Esophagus squamous epithelium (tissue), 5 donors: ENCODE results near the gene LINS1. TPM values are rescaled to one million over a fixed set of nuclear protein-coding genes. Genes with fewer than 3 reads are reported as not detected.
A peak's percentile ranks its signal among the peaks of the same experiment; 100 is the strongest.

Experiments used
- DNase-seq: peaks from one replicate; lab custom pipeline; 2025; lab: John Stamatoyannopoulos, UW
- H3K27ac ChIP-seq, 4 donors: fragments of 200-600 bp; sonication (generic); one replicate each; pipeline ENCODE4 v1.5.1; 2016 to 2019; ENCODE audit warnings: mild to moderate bottlenecking in 1 of 4
- H3K27me3 ChIP-seq, 4 donors: fragments of 200-600 bp; sonication (generic); 1 replicate in 3 of 4; 2 replicates in 1 of 4; pipeline versions ENCODE4 v1.5.1 to v1.6.0; 2017 to 2021; ENCODE audit warnings: antibody characterized with exemption in 1 of 4
- H3K36me3 ChIP-seq, 3 donors: fragments of 200-600 bp; sonication (generic); one replicate each; pipeline ENCODE4 v1.5.1; 2016 to 2019
- H3K4me1 ChIP-seq, 3 donors: fragments of 200-600 bp; sonication (generic); one replicate each; pipeline ENCODE4 v1.5.1; 2017 to 2019
- H3K4me3 ChIP-seq, 4 donors: fragments of 200-600 bp; sonication (generic); 1 replicate in 3 of 4; 2 replicates in 1 of 4; pipeline ENCODE4 v1.5.1; 2016 to 2019; ENCODE audit warnings: mild to moderate bottlenecking in 2 of 4, moderate library complexity in 1 of 4
- H3K9me3 ChIP-seq, 3 donors: fragments of 200-600 bp; sonication (generic); one replicate each; pipeline ENCODE4 v1.5.1; 2016 to 2019
- CTCF ChIP-seq, 6 experiments: fragments of 450-650 bp in 4 of 6; fragments of 200-600 bp in 2 of 6; sonication (generic) in 2 of 6; IDR thresholded peaks; one replicate each; pipeline ENCODE4 v1.5.1; 2016 to 2019; ENCODE audit warnings: antibody characterized with exemption in 6 of 6, mild to moderate bottlenecking in 4 of 6, moderate library complexity in 4 of 6
- POLR2A ChIP-seq, 4 donors: fragments of 450-650 bp; IDR thresholded peaks; one replicate each; pipeline ENCODE4 v1.6.1; 2017; ENCODE audit warnings: antibody characterized with exemption in 4 of 4, mild to moderate bottlenecking in 4 of 4, moderate library complexity in 3 of 4
- WGBS, 2 donors: methylation state at CpG; one replicate each; pipeline ENCODE4 v1.1.5; 2018; 5-methylcytosine and 5-hydroxymethylcytosine counted together
- intact Hi-C: fragments of 100-400 bp; cut with DNase I; formaldehyde crosslinking; loops from one replicate; pipeline ENCODE4 v1.15.0; 2022
- total RNA-seq, 4 donors: library from RNA; depleted of rRNA; stranded (reverse); fragments of >200 nt; gene quantifications; one replicate each; pipeline ENCODE4 v1.1.0, GENCODE V29; 2016
- donor health status: DM: yes; HTN: yes; CAD: no.

Gene LINS1
- total RNA-seq, 4 donors from 2014 or later = 9.1 to 44.6 (median 19.4) TPM

GRCh38 chr15:100560323-100560722 is 41.7 kb downstream of the LINS1 start:
- H3K9me3 ChIP-seq = no peaks in the 10 kb centered on the region

GRCh38 chr15:100559330-100559729 is 42.7 kb downstream of the LINS1 start:
- 39 to 40% methylated on average over 2 of the region's 2 CpGs for WGBS, 2 donors
- no peak for TF ChIP-seq CTCF (IDR thresholded peaks at IDR 0.05)
- no peak for TF ChIP-seq POLR2A (IDR thresholded peaks at IDR 0.05)
- no peaks in the 10 kb centered on the region for H3K36me3 ChIP-seq
- H3K4me1 ChIP-seq = peaks cover 6 to 37% (median 15%) of the 10 kb centered on the region in 3 donors
- H3K27me3 ChIP-seq = no peaks in the 10 kb centered on the region
- H3K27ac ChIP-seq = peak overlapping the region in 3 of 4 donors; percentile 16 to 61 (median 31)
- DNase-seq = no peak
- intact Hi-C loops = no loop called here
- no peaks in the 10 kb centered on the region for H3K9me3 ChIP-seq
- H3K4me3 ChIP-seq = no peak overlapping the region

More at GRCh38 chr15:100560323-100560722, 41.7 kb downstream of the LINS1 start:
- no peaks in the 10 kb centered on the region for H3K36me3 ChIP-seq
- TF ChIP-seq CTCF (IDR thresholded peaks at IDR 0.05) (no peak), POLR2A (IDR thresholded peaks at IDR 0.05) (no peak)
- intact Hi-C loops = loop anchor here (10.0 kb wide), 1 partner anchor 216 kb away; the partner anchor contains the start of gene ADAMTS17
- H3K27me3 ChIP-seq = no peaks in the 10 kb centered on the region
- no peak for DNase-seq
- peaks cover 10 to 47% (median 15%) of the 10 kb centered on the region in 3 donors for H3K4me1 ChIP-seq
- no peak overlapping the region for H3K4me3 ChIP-seq
- no peak overlapping the region for H3K27ac ChIP-seq

GRCh38 chr15:100558771-100559254 is 43.2 kb downstream of the LINS1 start:
- no peak for DNase-seq
- TF ChIP-seq POLR2A (IDR thresholded peaks at IDR 0.05) (no peak), CTCF (IDR thresholded peaks at IDR 0.05) (no peak)
- Histone ChIP-seq H3K36me3 (no peaks in the 10 kb centered on the region), H3K4me3 (no peak overlapping the region), H3K9me3 (no peaks in the 10 kb centered on the region), H3K4me1 (peaks cover 6 to 34% (median 15%) of the 10 kb centered on the region in 3 donors), H3K27ac (peak overlapping the region in 3 of 4 donors; percentile 16 to 61 (median 31)), H3K27me3 (no peaks in the 10 kb centered on the region)
- intact Hi-C loops = no loop called here
- 96% methylated on average over 12 of the region's 50 CpGs; no CpG with 5 or more reads in 1 of the 2 donors for whole genome bisulfite sequencing, 2 donors

GRCh38 chr15:100553468-100553867 is 48.5 kb downstream of the LINS1 start:
- DNase-seq = no peak
- 95 to 100% methylated on average over 15 to 16 of the region's 16 CpGs for WGBS, 2 donors
- Histone ChIP-seq H3K4me1 (no peaks in the 10 kb centered on the region), H3K4me3 (no peak overlapping the region), H3K27ac (no peak overlapping the region), H3K9me3 (no peaks in the 10 kb centered on the region), H3K36me3 (no peaks in the 10 kb centered on the region), H3K27me3 (no peaks in the 10 kb centered on the region)
- intact Hi-C loops = no loop called here
- TF ChIP-seq POLR2A (IDR thresholded peaks at IDR 0.05) = no peak

- intact Hi-C loops = no loop called here
- no peak overlapping the region for H3K4me3 ChIP-seq
- no peaks in the 10 kb centered on the region for H3K4me1 ChIP-seq
- no peaks in the 10 kb centered on the region for H3K36me3 ChIP-seq
- TF ChIP-seq POLR2A (IDR thresholded peaks at IDR 0.05) (no peak), CTCF (IDR thresholded peaks at IDR 0.05) (no peak)
- peaks cover 0 to 21% (median 0%) of the 10 kb centered on the region in 4 donors for H3K27me3 ChIP-seq
- no peaks in the 10 kb centered on the region for H3K9me3 ChIP-seq
- H3K27ac ChIP-seq = no peak overlapping the region
- DNase-seq = no peak
- 78 to 90% methylated on average over 3 to 5 of the region's 5 CpGs for WGBS, 2 donors
These were observed 54.0 kb downstream of the LINS1 start for GRCh38 chr15:100547961-100548360.
